Measurements from ENCODE around the gene UNC5C. TPM values are rescaled to one million over a fixed set of nuclear protein-coding genes. Genes with fewer than 3 reads are reported as not detected.
A peak's percentile ranks its signal among the peaks of the same experiment; 100 is the strongest.

UNC5C gene
- polyA plus RNA-seq, 1 donor (not counting 4 experiments of a cell fraction or from before 2014, with no cell fraction given), result not detected

GRCh38 chr4:95209927-95210326, 338.8 kb downstream of the UNC5C start:
- TF ChIP-seq CTCF (optimal IDR thresholded peaks at IDR 0.05 in 1 of 3, IDR thresholded peaks at IDR 0.05 in 1 of 3, conservative IDR thresholded peaks at IDR 0.05 in 1 of 3; ENCODE audit: extremely low read depth in 1 of 3, insufficient read depth in 2 of 3, low read length in 3 of 3), result no peak
- Histone ChIP-seq H3K27me3 (ENCODE audit: control insufficient read depth, extremely low read depth, insufficient read depth, low read length) (no peaks in the 10 kb centered on the region), H3K4me3 (ENCODE audit: control insufficient read depth in 2 of 3, extremely low read depth in 1 of 3, insufficient read depth in 2 of 3, low read depth in 1 of 3, low read length in 3 of 3) (no peak overlapping the region), H2AFZ (ENCODE audit: control insufficient read depth, low read length) (no peak overlapping the region), H3K27ac (ENCODE audit: control insufficient read depth, insufficient read depth, low read length) (no peak overlapping the region), H3K79me2 (ENCODE audit: control insufficient read depth, insufficient read depth, low read length) (no peaks in the 10 kb centered on the region), H3K9me1 (ENCODE audit: control insufficient read depth, extremely low read depth, insufficient read depth, low read length) (no peaks in the 10 kb centered on the region), H4K20me1 (ENCODE audit: control insufficient read depth, extremely low read depth, insufficient read depth, low read length) (no peaks in the 10 kb centered on the region), H3K4me2 (ENCODE audit: control insufficient read depth, extremely low read depth, insufficient read depth, low read depth, low read length) (no peak overlapping the region), H3K9me3 (ENCODE audit: control insufficient read depth, low read depth, low read length) (no peaks in the 10 kb centered on the region), H3K36me3 (ENCODE audit: control insufficient read depth in 2 of 2, extremely low read depth in 1 of 2, insufficient read depth in 2 of 2, low read length in 2 of 2) (no peaks in the 10 kb centered on the region), H3K9ac (ENCODE audit: control insufficient read depth, extremely low read depth, insufficient read depth, low read length) (no peak overlapping the region), H3K4me1 (ENCODE audit: control insufficient read depth, extremely low read depth, insufficient read depth, low read length) (no peaks in the 10 kb centered on the region)
- DNase-seq (ENCODE audit: low read depth, low spot score), result no peak
- dilution Hi-C loops (cut with MboI; ENCODE audit: extremely low pct_ligation_motif_present, low sequenced_read_pairs), result no loop called here
- FAIRE-seq, result no peak

GRCh38 chr4:95204873-95205272, 343.9 kb downstream of the UNC5C start:
- Histone ChIP-seq H3K4me3 (ENCODE audit: control insufficient read depth in 2 of 3, extremely low read depth in 1 of 3, insufficient read depth in 2 of 3, low read depth in 1 of 3, low read length in 3 of 3) (no peak overlapping the region), H3K9me1 (ENCODE audit: control insufficient read depth, extremely low read depth, insufficient read depth, low read length) (no peaks in the 10 kb centered on the region), H2AFZ (ENCODE audit: control insufficient read depth, low read length) (no peak overlapping the region), H3K9ac (ENCODE audit: control insufficient read depth, extremely low read depth, insufficient read depth, low read length) (no peak overlapping the region), H3K4me2 (ENCODE audit: control insufficient read depth, extremely low read depth, insufficient read depth, low read depth, low read length) (no peak overlapping the region), H3K79me2 (ENCODE audit: control insufficient read depth, insufficient read depth, low read length) (no peaks in the 10 kb centered on the region), H3K36me3 (ENCODE audit: control insufficient read depth in 2 of 2, extremely low read depth in 1 of 2, insufficient read depth in 2 of 2, low read length in 2 of 2) (no peaks in the 10 kb centered on the region), H3K4me1 (ENCODE audit: control insufficient read depth, extremely low read depth, insufficient read depth, low read length) (no peaks in the 10 kb centered on the region), H3K27me3 (ENCODE audit: control insufficient read depth, extremely low read depth, insufficient read depth, low read length) (no peaks in the 10 kb centered on the region), H3K27ac (ENCODE audit: control insufficient read depth, insufficient read depth, low read length) (no peak overlapping the region), H4K20me1 (ENCODE audit: control insufficient read depth, extremely low read depth, insufficient read depth, low read length) (no peaks in the 10 kb centered on the region), H3K9me3 (ENCODE audit: control insufficient read depth, low read depth, low read length) (no peaks in the 10 kb centered on the region)
- dilution Hi-C loops (cut with MboI; ENCODE audit: extremely low pct_ligation_motif_present, low sequenced_read_pairs), result no loop called here
- FAIRE-seq (no peak), DNase-seq (ENCODE audit: low read depth, low spot score) (no peak)
- peak in 2 of 3 experiments; percentile 15 for TF ChIP-seq CTCF (optimal IDR thresholded peaks at IDR 0.05 in 1 of 3, IDR thresholded peaks at IDR 0.05 in 1 of 3, conservative IDR thresholded peaks at IDR 0.05 in 1 of 3; ENCODE audit: extremely low read depth in 1 of 3, insufficient read depth in 2 of 3, low read length in 3 of 3)
- no peak for TF ChIP-seq EZH2 (IDR thresholded peaks at IDR 0.05; ENCODE audit: low read length)

Data from keratinocyte (primary cell).